HG02642 (cell line): Measurements from ENCODE around the gene DMXL1.

Experiments used
- ATAC-seq: cut with Tn5 transposase; IDR thresholded peaks from one replicate; pipeline ENCODE4 v1.9.1; 2021; ENCODE audit warnings: mild to moderate bottlenecking; ENCODE audit not compliant: unreplicated experiment, poor library complexity

Gene DMXL1

DNA sequence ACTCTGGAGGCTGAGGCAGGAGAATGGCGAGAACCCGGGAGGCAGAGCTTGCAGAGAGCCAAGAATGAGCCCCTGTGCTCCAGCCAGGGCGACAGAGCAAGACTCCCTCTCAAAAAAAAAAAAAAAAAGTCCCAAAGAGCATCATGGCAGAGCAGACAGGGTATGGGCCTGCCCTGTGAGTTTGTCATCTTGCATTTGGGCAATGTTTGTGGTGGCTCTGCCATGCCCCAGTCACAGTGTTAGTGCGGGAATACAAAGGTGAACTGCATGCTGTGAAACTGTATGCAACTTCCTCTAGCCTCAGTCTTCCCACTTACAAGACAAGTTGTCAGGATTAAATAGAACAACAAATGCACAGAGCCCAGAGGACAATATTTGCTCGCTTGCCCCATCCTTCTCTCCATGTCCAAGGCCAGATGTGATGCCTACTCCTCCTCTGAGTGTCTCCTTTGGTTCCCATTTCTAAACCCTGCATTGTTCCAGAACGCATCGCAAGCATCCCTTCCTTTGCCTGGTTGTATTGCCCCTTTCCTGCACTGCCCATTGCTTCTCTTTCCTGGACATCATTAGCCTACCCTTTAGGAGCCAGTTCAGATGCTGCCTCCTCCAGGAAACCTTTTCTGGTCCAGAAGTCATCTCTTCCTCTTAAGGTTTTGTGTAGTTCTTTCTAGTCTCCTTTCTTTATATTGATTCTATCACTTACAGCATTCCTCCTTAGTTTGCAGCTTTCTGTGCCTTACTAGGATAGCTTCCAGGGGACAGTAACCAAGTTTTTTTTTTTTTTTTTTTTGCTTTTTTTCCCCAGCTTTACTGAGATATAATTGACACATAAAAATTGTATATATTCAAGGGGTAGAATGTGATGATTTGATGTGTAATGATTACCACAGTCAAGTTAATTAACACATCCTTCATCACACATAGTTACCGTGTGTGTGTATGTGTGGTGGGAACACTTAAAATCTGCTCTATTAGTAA lies 215.9 kb downstream of the DMXL1 start:
- no peak for ATAC-seq

DNA sequence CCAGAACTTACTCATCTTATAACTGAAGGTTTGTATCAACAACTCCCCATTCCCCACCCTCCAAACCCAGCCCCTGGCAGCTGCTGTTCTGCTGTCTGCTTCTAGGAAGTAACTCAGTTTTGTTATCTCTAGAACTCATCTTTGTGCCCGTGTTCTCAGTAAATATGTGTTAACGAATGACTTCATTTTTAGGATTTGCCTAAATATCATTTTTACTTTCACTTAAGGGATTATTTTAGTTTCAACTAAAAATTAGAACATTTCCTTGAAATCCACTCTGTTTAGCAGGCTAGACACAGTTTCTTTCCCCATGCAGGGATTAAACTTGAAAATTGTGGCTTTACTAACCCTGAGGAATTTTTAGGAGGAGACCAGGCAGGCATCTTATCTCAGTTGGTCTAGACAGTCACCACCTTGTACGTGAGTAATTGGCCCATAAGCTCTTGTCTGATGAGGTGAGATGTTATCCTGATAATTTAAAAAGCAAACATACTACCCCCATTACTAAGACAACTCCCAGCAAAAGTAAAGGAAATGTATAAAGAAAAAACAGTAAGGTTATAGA lies 216.7 kb downstream of the DMXL1 start:
- ATAC-seq: no peak

DNA sequence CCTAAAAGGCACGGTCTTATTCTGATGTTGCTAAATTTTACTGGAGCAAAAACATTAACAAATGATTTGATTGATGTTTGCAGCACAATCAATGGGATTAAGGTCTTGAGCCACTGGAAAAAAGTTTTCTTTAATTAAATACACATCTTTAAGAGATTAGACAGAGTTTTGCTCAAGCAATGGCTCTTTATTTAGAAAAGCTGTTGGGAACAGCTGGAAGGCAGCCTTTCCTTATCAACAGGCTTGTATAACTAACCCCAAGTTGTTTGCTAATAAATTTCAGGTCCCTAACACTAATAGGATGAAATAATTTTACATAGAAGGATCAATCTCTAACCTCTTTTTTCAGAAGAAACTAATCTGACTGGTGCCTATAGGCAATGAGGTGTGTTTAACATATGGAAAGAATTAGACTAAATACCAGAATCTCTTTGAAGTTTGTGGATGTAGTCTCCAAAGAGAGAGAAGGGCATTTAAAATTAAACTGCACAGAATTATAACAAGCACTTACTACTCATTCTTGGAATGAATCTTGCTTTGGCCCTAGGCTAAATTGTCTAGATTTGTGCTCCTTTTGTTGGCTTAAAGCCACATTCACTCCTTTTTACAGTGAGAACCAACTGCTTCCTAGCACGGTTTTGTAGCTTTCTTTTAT lies 217.6 kb downstream of the DMXL1 start:
- ATAC-seq: no peak

DNA sequence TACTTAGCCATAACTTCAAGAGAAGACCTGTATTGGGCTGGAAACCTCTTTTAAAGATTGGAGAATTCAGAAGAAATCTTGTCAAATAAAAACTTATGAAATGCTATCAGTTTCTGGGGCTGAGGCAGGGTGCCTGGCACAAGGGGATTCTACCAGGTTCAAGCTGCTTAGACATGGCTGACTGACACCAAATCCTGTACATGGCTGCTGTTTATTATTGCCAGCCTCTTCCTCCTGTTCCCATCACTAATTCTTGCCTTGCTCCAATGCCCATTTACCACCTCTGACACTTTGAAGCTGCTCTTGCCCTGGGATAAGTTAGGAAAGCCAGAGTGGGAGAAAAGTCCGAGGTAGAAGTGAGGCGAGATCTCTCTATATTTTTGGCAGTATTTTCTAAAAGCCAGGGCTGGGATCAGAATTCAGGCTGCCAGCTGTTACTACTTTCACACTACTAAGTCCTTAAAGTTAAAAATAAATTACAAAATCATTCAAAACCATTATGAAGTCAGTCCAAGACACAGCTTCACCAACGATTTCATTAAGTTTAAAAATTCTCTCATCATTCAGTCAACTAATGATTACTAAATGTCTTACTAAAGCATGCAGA lies 218.7 kb downstream of the DMXL1 start:
- ATAC-seq: peak; percentile 4

DNA sequence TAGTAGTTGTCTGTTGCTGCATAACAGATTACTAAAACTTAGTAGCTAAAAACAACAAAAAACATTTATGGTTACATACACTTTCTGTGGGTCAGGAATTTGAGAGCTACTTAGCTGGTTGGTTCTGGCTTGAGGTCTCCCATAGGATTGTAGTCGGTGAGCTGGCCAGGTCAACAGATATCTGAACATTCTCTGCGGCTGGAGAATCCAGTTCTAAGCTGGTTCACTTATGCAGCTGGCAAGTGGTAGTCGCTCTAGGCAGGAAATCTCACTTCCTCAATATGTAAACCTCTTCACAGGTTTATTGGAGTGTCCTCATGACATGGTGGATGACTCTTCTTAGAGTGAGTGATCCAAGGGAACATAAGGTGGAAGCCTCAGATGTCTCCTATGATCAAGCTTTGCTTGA lies 219.3 kb downstream of the DMXL1 start:
- peak; percentile 87 for ATAC-seq

DNA sequence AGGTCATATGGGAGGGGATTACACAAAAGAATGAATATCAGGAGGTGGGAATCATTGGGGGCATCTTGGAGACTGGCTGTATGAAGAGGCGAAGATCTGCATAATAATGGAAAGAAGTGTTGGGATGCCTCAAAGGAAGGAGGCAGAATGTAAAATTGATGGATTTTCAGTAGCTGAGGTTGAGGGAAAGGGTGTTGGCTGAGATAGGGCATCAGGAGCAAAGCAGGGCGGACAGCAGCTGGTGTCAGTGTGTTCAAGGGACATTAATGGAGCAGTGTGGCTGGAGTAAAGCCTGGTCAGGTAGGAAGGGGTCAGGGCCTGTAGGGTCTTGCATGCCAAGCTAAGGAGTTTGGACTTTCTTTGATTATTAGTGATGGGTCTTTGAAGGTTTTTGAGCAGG lies 219.7 kb downstream of the DMXL1 start:
- no peak for ATAC-seq

DNA sequence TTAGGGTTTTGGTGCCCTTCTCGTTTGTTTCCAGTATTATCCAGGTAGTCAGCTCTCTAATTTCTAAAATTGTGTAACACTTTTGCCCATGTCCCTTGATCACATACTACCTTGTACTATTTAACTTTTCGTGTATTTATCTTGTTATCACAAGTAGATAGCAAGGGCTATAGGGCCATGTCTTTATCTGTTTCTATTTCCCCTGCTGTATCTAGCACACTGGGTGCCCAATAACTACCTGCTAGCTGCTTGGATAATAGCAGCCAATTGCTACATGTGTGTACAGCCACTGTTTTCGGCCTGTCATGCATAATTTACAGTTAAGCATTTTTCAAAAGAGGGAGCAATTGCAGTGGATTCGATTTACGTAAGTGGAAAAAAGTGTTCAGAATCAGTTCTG lies 220.2 kb downstream of the DMXL1 start:
- ATAC-seq: no peak

DNA sequence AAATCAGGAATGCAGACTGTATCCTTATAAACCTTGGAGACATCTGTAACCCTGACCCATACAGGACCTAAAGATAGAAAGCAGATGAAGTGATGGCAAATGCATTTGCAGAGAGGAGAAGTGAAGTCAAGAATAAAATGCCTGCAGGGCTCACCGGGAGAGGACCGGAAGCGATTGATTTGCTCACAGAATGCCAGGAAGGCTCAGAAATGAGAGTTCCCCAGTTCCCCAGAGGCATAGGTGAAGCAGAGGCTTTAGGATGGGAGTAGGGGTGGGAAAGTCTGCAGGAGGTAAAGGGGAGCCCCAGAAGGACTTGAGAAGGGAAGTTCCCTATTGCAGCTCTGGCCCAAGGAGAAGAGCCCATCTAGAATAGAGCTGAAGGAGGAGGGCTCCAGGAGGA lies 221.0 kb downstream of the DMXL1 start:
- no peak for ATAC-seq

DNA sequence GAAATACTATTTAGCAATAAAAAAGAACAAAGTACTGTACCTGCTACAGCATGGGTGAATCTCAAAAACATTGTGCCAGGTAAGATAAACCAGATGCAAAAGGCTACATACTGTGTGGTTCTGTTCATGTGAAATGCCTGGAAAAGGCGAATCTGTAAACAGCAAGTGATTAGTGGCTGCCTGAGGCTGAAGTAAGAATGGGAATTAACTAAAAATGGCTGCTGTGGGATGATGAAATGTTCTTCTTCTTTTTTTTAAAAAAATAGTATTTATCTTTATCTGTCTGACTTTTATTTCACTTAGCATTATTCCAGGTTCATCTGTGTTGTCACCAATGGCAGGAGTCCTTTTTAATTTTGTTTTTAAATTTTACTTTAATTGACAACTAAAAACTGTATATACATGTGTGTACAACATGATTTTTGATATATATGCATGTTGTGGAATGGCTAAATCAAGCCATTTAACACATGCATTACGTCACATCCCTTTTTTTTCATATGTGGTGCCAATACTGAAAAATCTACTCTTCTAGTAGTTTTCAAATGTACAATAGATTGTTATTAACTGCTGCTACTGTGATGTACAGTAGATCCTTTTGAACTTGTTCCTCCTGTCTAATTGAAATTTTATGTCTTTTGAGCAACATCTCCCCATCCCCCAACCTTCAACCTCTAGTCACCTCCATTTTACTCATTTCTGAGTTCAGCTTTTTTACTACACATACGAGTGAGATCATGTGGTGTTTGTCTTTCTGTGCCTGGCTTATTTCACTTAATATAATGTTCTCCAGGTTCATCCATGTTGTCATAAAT lies 222.0 kb downstream of the DMXL1 start:
- no peak for ATAC-seq

DNA sequence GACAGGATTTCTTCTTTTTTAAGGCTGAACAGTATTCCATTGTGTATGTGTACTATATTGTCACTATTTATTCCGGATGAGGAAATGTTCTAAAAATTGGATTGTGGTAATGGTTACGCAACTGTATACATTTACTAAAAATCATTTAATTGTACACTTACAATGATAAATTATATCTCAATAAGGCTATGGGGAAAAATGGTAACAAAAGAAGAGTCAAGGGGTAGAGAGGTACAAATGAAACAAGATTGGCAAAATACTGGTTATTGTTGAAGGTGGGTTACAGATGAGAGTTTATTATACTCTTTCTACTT lies 222.6 kb downstream of the DMXL1 start:
- ATAC-seq: no peak
